Smooth muscle cell (in vitro differentiated cells): ENCODE results near the gene SEM1. TPM values are rescaled to one million over a fixed set of nuclear protein-coding genes. Genes with fewer than 3 reads are reported as not detected.

Experiments
- DNase-seq: peaks from one replicate; lab custom pipeline; 2025; ENCODE audit not compliant: unreplicated experiment; lab: John Stamatoyannopoulos, UW
- H2AFZ ChIP-seq: fragments of 200-600 bp; sonication (generic); 2 replicates; pipeline ENCODE4 v1.6.0; 2016; ENCODE audit warnings: antibody characterized with exemption, low read depth, mild to moderate bottlenecking
- H3F3A ChIP-seq: fragments of 200-600 bp; sonication (generic); 2 replicates; pipeline ENCODE4 v1.6.0; 2017; ENCODE audit warnings: antibody characterized with exemption, low read depth
- H3K27ac ChIP-seq: fragments of 200-600 bp; sonication (generic); 2 replicates; pipeline ENCODE4 v1.5.1; 2016; ENCODE audit warnings: low read depth, mild to moderate bottlenecking
- H3K27me3 ChIP-seq: fragments of 200-600 bp; sonication (generic); 2 replicates; pipeline ENCODE4 v1.6.1; 2016; ENCODE audit warnings: low read depth, mild to moderate bottlenecking
- H3K36me3 ChIP-seq: fragments of 200-600 bp; sonication (generic); 2 replicates; pipeline ENCODE4 v1.5.1; 2016; ENCODE audit warnings: low read depth
- H3K4me1 ChIP-seq: fragments of 200-600 bp; sonication (generic); 2 replicates; pipeline ENCODE4 v1.5.1; 2016; ENCODE audit warnings: low read depth
- H3K4me2 ChIP-seq: fragments of 200-600 bp; sonication (generic); 2 replicates; pipeline ENCODE4 v1.6.0; 2016; ENCODE audit warnings: mild to moderate bottlenecking
- H3K4me3 ChIP-seq: fragments of 200-600 bp; sonication (generic); 2 replicates; pipeline ENCODE4 v1.5.1; 2016; ENCODE audit warnings: mild to moderate bottlenecking
- H3K79me2 ChIP-seq: fragments of 200-600 bp; sonication (generic); 2 replicates; pipeline ENCODE4 v1.6.0; 2016; ENCODE audit warnings: low read depth, mild to moderate bottlenecking
- H3K9ac ChIP-seq: fragments of 200-600 bp; sonication (generic); 2 replicates; pipeline ENCODE4 v1.6.0; 2016; ENCODE audit warnings: low read depth
- H3K9me3 ChIP-seq: fragments of 200-600 bp; sonication (generic); replicated peaks from 2 replicates; pipeline ENCODE4 v1.5.1; 2016; ENCODE audit warnings: low read depth
- H4K20me1 ChIP-seq: fragments of 200-600 bp; sonication (generic); 2 replicates; pipeline ENCODE4 v1.6.0; 2016; ENCODE audit warnings: low read depth
- WGBS: methylation state at CpG from one replicate; pipeline ENCODE4 v1.1.7; 2016; ENCODE audit warnings: low lambda C conversion rate; 5-methylcytosine and 5-hydroxymethylcytosine counted together
- polyA plus RNA-seq: library from polyadenylated mRNA; unstranded; fragments of >200 nt; fragmentation: Nextera tagmentation; extraction: Ambion mirVana; gene quantifications from 2 replicates; pipeline ENCODE4 v1.2.1, GENCODE V29; 2016
- total RNA-seq: library from RNA; depleted of rRNA; stranded (reverse); fragments of >200 nt; gene quantifications from 2 replicates; pipeline ENCODE4 v1.2.3, GENCODE V29; 2014
- TF ChIP-seq, protein P1 (sequence below): fragments of 200-600 bp; sonication (generic); IDR thresholded peaks from 2 replicates; pipeline ENCODE4 v1.5.1; 2017; ENCODE audit warnings: borderline replicate concordance, mild to moderate bottlenecking, antibody characterized with exemption; ENCODE audit not compliant: insufficient read depth, poor library complexity, severe bottlenecking

SEM1 gene
- total and polyA plus RNA-seq, 2 experiments from 2014 or later, result 26.3 to 272 TPM

DNA sequence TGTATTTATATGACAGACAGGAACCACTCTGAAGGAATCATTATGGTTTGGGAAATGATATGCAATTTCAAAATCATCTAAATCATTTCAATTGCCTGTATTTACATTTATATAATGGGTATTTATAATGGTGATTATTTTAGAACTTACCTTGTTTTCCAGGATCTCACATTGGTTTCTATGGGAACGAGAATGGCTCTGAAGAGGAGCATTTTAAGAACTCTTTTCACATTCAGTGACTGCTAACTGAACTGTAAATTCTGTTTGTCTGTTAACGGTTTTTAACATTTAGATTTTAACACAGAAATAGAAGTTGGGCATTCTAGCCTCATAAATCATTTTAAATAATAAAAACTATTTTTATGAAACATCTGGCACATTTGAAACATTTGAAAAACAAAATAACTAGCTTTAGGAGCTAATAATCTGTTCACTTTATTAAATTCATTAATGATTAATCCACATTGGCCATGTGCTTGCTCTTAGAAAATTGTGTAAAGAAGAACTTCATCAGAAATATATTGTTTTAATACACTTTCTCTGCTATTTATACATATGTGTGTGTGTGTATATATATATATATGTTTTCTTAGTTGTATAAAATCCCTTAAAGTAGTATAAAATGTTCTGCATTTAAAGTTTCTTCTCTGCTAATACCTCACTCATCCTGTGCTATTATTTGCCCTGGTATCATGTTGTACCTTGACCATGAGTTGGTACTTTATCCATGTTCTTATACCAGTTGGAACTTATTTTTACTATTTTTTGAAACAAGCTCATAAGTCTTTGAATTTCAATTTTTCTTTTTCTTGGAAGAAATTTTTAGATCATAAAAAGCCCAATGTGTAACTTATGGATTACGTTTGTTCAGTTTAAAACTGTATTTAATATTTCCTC, 8.7 kb upstream of the SEM1 start:
- no peaks in the 10 kb centered on the region for H3K4me1 ChIP-seq
- no peaks in the 10 kb centered on the region for H4K20me1 ChIP-seq
- H3K4me2 ChIP-seq, result no peak overlapping the region
- H3K9me3 ChIP-seq, result no peaks in the 10 kb centered on the region
- H3K4me3 ChIP-seq, result no peak overlapping the region
- no peak overlapping the region for H3K9ac ChIP-seq
- peaks cover 4% of the 10 kb centered on the region for H3K27me3 ChIP-seq
- 72% methylated on average over 3 of the region's 3 CpGs for WGBS
- no peaks in the 10 kb centered on the region for H3K79me2 ChIP-seq
- no peak for DNase-seq
- no peaks in the 10 kb centered on the region for H3F3A ChIP-seq
- no peak overlapping the region for H3K27ac ChIP-seq
- TF ChIP-seq, protein P1, sequence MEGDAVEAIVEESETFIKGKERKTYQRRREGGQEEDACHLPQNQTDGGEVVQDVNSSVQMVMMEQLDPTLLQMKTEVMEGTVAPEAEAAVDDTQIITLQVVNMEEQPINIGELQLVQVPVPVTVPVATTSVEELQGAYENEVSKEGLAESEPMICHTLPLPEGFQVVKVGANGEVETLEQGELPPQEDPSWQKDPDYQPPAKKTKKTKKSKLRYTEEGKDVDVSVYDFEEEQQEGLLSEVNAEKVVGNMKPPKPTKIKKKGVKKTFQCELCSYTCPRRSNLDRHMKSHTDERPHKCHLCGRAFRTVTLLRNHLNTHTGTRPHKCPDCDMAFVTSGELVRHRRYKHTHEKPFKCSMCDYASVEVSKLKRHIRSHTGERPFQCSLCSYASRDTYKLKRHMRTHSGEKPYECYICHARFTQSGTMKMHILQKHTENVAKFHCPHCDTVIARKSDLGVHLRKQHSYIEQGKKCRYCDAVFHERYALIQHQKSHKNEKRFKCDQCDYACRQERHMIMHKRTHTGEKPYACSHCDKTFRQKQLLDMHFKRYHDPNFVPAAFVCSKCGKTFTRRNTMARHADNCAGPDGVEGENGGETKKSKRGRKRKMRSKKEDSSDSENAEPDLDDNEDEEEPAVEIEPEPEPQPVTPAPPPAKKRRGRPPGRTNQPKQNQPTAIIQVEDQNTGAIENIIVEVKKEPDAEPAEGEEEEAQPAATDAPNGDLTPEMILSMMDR, result no peak
- H2AFZ ChIP-seq, result no peak overlapping the region
- no peaks in the 10 kb centered on the region for H3K36me3 ChIP-seq

DNA sequence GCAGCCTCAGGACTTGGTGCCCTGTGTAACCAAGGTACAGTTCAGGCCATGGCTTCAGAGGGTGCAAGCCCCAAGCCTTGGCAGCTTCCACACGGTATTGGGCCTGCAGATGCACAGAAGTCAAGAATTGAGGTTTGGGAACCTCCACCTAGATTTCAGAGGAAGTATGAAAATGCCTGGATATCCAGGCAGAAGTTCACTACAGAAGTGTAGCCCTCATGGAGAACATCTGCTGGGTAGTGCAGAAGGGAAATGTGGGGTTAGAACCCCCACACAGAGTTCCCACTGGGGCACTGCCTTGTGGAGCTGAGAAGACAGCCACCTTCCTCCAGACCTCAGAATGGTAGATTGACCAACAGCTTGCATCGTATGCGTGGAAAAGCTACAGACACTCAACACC, 3.4 kb upstream of the SEM1 start:
- Histone ChIP-seq H3K36me3 (no peaks in the 10 kb centered on the region), H3K4me3 (no peak overlapping the region), H4K20me1 (peaks cover 9% of the 10 kb centered on the region), H3K79me2 (peaks cover 15% of the 10 kb centered on the region), H3F3A (no peaks in the 10 kb centered on the region), H3K4me1 (peaks cover 13% of the 10 kb centered on the region), H3K9me3 (no peaks in the 10 kb centered on the region), H3K9ac (no peak overlapping the region), H3K27ac (no peak overlapping the region), H3K27me3 (peaks cover 4% of the 10 kb centered on the region), H2AFZ (no peak overlapping the region), H3K4me2 (no peak overlapping the region)
- 84% methylated on average over 3 of the region's 3 CpGs for WGBS
- no peak for DNase-seq
- TF ChIP-seq, protein P1, result no peak

DNA sequence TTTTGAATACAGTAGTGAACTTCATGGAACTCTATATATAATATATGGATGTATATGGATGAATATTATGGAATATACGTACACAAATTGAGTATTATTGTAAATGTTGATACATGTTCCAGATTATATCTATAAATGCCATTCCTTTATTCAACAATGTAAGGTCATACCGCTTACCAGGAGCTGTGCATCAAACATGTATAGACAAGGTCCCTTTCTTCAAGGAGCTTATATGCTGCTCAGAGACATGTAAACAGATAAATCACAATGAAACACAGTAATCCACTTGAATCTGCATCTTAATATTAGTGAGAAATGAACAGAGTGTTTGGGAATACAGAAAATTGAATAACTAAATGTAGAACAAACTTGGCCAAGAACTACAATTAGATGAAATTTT, 898 bp upstream of the SEM1 start:
- Histone ChIP-seq H3F3A (no peaks in the 10 kb centered on the region), H4K20me1 (peaks cover 33% of the 10 kb centered on the region), H3K27me3 (no peaks in the 10 kb centered on the region), H3K9ac (no peak overlapping the region), H3K4me3 (peak overlapping the region; percentile 89), H3K9me3 (no peaks in the 10 kb centered on the region), H3K79me2 (peaks cover 39% of the 10 kb centered on the region), H3K4me1 (peaks cover 14% of the 10 kb centered on the region), H3K4me2 (peak overlapping the region; percentile 93), H2AFZ (peak overlapping the region; percentile 100), H3K27ac (no peak overlapping the region), H3K36me3 (no peaks in the 10 kb centered on the region)
- TF ChIP-seq, protein P1, result no peak
- 94% methylated on average over 2 of the region's 2 CpGs for WGBS
- DNase-seq, result no peak

DNA sequence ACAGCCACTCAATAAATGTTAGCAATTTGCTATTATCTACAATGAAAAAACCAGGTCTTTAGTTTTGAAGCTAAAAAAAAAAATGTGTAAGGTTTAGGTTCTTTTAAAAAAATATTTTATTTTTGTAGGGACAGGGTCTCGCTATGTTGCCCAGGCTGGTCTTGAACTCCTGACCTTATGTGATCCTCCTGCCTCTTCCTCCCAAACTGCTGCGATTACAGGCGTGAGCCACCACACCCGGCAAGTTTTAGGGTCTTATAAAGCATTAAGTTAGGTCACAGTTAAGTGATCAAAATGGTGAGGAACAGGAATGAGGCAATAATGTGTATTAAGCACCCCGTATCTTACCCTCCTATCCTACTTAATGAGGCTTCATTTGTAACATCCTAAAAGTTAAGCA, 774 bp downstream of the SEM1 start:
- Histone ChIP-seq H3K36me3 (no peaks in the 10 kb centered on the region), H3K27ac (peak overlapping the region; percentile 98), H3K4me3 (peak overlapping the region; percentile 89), H3K4me1 (peaks cover 14% of the 10 kb centered on the region), H3K79me2 (peaks cover 55% of the 10 kb centered on the region), H3K27me3 (no peaks in the 10 kb centered on the region), H3K4me2 (peak overlapping the region; percentile 93), H3K9ac (peak overlapping the region; percentile 98), H2AFZ (peak overlapping the region; percentile 100), H3K9me3 (no peaks in the 10 kb centered on the region), H4K20me1 (peaks cover 50% of the 10 kb centered on the region), H3F3A (no peaks in the 10 kb centered on the region)
- TF ChIP-seq, protein P1, result no peak
- WGBS, result 69% methylated on average over 5 of the region's 5 CpGs
- DNase-seq, result no peak
